ENCODE data around the gene HCAR3. TPM values are rescaled to one million over a fixed set of nuclear protein-coding genes. Genes with fewer than 3 reads are reported as not detected.

Gene HCAR3
- total and polyA plus RNA-seq, 2 of the 13 experiments (the other 11 are each of a cell fraction or from before 2014, with no cell fraction given) = 0.11 to 12.8 TPM

DNA sequence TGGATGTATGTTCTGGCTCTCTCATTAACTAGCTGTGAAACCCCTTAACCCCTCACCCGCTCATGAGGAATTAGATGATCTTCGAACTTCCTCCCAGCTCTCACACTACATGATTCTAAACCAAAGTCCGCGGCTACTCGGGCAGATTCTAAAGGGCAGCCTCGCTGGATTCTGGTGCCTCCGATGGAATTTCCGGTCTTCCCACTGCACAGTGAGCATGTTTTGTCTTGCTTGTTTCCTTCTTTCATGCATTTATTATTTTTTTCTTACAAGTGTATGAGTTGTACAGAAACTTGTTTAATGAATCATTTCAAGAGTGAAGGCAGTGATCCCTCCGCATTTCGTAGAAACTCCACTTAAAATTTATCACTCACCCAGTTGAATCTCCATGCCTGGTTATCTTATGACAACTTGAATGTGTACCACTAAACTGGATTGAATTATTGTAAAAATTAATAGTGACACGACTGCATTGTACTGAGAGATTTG, 4.5 kb upstream of the HCAR3 start (continued):
- TF ChIP-seq SALL2 (CRISPR knock-in tag; IDR thresholded peaks at IDR 0.05) (no peak), TP53 (CRISPR knock-in tag; conservative IDR thresholded peaks at IDR 0.05) (no peak), ZNF260 (CRISPR knock-in tag; IDR thresholded peaks at IDR 0.05; ENCODE audit: borderline replicate concordance, low read depth) (no peak), ZFP36 (IDR thresholded peaks at IDR 0.05; ENCODE audit: borderline replicate concordance, low read depth, low read length, partially characterized antibody) (no peak), KDM5B (CRISPR knock-in tag; IDR thresholded peaks at IDR 0.05; ENCODE audit: borderline replicate concordance) (no peak), DR1 (CRISPR knock-in tag; IDR thresholded peaks at IDR 0.05) (no peak), NFE2L2 (IDR thresholded peaks at IDR 0.05; ENCODE audit: low read length) (no peak), ZNF331 (CRISPR knock-in tag; IDR thresholded peaks at IDR 0.05) (no peak; the same call in 1 of the 2 replicates)
- TF ChIP-seq, protein P1, sequence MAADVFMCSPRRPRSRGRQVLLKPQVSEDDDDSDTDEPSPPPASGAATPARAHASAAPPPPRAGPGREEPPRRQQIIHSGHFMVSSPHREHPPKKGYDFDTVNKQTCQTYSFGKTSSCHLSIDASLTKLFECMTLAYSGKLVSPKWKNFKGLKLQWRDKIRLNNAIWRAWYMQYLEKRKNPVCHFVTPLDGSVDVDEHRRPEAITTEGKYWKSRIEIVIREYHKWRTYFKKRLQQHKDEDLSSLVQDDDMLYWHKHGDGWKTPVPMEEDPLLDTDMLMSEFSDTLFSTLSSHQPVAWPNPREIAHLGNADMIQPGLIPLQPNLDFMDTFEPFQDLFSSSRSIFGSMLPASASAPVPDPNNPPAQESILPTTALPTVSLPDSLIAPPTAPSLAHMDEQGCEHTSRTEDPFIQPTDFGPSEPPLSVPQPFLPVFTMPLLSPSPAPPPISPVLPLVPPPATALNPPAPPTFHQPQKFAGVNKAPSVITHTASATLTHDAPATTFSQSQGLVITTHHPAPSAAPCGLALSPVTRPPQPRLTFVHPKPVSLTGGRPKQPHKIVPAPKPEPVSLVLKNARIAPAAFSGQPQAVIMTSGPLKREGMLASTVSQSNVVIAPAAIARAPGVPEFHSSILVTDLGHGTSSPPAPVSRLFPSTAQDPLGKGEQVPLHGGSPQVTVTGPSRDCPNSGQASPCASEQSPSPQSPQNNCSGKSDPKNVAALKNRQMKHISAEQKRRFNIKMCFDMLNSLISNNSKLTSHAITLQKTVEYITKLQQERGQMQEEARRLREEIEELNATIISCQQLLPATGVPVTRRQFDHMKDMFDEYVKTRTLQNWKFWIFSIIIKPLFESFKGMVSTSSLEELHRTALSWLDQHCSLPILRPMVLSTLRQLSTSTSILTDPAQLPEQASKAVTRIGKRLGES (CRISPR knock-in tag; IDR thresholded peaks at IDR 0.05; ENCODE audit: borderline replicate concordance) = no peak
- TF ChIP-seq, protein P2, sequence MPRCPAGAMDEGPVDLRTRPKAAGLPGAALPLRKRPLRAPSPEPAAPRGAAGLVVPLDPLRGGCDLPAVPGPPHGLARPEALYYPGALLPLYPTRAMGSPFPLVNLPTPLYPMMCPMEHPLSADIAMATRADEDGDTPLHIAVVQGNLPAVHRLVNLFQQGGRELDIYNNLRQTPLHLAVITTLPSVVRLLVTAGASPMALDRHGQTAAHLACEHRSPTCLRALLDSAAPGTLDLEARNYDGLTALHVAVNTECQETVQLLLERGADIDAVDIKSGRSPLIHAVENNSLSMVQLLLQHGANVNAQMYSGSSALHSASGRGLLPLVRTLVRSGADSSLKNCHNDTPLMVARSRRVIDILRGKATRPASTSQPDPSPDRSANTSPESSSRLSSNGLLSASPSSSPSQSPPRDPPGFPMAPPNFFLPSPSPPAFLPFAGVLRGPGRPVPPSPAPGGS (CRISPR knock-in tag; IDR thresholded peaks at IDR 0.05) = no peak
- TF ChIP-seq, protein P3, sequence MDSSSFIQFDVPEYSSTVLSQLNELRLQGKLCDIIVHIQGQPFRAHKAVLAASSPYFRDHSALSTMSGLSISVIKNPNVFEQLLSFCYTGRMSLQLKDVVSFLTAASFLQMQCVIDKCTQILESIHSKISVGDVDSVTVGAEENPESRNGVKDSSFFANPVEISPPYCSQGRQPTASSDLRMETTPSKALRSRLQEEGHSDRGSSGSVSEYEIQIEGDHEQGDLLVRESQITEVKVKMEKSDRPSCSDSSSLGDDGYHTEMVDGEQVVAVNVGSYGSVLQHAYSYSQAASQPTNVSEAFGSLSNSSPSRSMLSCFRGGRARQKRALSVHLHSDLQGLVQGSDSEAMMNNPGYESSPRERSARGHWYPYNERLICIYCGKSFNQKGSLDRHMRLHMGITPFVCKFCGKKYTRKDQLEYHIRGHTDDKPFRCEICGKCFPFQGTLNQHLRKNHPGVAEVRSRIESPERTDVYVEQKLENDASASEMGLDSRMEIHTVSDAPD (CRISPR knock-in tag; IDR thresholded peaks at IDR 0.05) = no peak
- TF ChIP-seq, protein P4, sequence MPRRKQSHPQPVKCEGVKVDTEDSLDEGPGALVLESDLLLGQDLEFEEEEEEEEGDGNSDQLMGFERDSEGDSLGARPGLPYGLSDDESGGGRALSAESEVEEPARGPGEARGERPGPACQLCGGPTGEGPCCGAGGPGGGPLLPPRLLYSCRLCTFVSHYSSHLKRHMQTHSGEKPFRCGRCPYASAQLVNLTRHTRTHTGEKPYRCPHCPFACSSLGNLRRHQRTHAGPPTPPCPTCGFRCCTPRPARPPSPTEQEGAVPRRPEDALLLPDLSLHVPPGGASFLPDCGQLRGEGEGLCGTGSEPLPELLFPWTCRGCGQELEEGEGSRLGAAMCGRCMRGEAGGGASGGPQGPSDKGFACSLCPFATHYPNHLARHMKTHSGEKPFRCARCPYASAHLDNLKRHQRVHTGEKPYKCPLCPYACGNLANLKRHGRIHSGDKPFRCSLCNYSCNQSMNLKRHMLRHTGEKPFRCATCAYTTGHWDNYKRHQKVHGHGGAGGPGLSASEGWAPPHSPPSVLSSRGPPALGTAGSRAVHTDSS (CRISPR knock-in tag; conservative IDR thresholded peaks at IDR 0.05) = no peak
- TF ChIP-seq, protein P5, sequence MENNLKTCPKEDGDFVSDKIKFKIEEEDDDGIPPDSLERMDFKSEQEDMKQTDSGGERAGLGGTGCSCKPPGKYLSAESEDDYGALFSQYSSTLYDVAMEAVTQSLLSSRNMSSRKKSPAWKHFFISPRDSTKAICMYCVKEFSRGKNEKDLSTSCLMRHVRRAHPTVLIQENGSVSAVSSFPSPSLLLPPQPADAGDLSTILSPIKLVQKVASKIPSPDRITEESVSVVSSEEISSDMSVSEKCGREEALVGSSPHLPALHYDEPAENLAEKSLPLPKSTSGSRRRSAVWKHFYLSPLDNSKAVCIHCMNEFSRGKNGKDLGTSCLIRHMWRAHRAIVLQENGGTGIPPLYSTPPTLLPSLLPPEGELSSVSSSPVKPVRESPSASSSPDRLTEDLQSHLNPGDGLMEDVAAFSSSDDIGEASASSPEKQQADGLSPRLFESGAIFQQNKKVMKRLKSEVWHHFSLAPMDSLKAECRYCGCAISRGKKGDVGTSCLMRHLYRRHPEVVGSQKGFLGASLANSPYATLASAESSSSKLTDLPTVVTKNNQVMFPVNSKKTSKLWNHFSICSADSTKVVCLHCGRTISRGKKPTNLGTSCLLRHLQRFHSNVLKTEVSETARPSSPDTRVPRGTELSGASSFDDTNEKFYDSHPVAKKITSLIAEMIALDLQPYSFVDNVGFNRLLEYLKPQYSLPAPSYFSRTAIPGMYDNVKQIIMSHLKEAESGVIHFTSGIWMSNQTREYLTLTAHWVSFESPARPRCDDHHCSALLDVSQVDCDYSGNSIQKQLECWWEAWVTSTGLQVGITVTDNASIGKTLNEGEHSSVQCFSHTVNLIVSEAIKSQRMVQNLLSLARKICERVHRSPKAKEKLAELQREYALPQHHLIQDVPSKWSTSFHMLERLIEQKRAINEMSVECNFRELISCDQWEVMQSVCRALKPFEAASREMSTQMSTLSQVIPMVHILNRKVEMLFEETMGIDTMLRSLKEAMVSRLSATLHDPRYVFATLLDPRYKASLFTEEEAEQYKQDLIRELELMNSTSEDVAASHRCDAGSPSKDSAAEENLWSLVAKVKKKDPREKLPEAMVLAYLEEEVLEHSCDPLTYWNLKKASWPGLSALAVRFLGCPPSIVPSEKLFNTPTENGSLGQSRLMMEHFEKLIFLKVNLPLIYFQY (CRISPR knock-in tag; IDR thresholded peaks at IDR 0.05; ENCODE audit: borderline replicate concordance) = no peak
- TF ChIP-seq, protein P6, sequence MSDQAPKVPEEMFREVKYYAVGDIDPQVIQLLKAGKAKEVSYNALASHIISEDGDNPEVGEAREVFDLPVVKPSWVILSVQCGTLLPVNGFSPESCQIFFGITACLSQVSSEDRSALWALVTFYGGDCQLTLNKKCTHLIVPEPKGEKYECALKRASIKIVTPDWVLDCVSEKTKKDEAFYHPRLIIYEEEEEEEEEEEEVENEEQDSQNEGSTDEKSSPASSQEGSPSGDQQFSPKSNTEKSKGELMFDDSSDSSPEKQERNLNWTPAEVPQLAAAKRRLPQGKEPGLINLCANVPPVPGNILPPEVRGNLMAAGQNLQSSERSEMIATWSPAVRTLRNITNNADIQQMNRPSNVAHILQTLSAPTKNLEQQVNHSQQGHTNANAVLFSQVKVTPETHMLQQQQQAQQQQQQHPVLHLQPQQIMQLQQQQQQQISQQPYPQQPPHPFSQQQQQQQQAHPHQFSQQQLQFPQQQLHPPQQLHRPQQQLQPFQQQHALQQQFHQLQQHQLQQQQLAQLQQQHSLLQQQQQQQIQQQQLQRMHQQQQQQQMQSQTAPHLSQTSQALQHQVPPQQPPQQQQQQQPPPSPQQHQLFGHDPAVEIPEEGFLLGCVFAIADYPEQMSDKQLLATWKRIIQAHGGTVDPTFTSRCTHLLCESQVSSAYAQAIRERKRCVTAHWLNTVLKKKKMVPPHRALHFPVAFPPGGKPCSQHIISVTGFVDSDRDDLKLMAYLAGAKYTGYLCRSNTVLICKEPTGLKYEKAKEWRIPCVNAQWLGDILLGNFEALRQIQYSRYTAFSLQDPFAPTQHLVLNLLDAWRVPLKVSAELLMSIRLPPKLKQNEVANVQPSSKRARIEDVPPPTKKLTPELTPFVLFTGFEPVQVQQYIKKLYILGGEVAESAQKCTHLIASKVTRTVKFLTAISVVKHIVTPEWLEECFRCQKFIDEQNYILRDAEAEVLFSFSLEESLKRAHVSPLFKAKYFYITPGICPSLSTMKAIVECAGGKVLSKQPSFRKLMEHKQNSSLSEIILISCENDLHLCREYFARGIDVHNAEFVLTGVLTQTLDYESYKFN (CRISPR knock-in tag; conservative IDR thresholded peaks at IDR 0.05) = peak; percentile 97
